OCI-LY7 (cell line): ENCODE measurements around the gene SPO11. TPM values are rescaled to one million over a fixed set of nuclear protein-coding genes. Genes with fewer than 3 reads are reported as not detected.
"Not testable (repeated sequence)": the region's sequence is repeated elsewhere in the genome, so short reads cannot be mapped to it uniquely, and the experiment has no call there.

Experiments used
- BruUV-seq: library from RNA; stranded (reverse); fragments of 400-500 nt; replicated peaks from 2 replicates; lab custom pipeline; 2021; lab: Mats Ljungman, UMichigan
- CTCF ChIA-PET: fragments of 300-600 bp; sonication (Branson Sonifier 250); formaldehyde crosslinking; loops from one replicate; lab custom pipeline; 2022; ENCODE audit warnings: antibody characterized with exemption; ENCODE audit not compliant: unreplicated experiment; lab: Charles Lee
- POLR2A ChIA-PET: fragments of 300-600 bp; sonication (Branson Sonifier 250); formaldehyde crosslinking; loops from one replicate; lab custom pipeline; 2022; ENCODE audit warnings: antibody characterized with exemption; lab: Charles Lee
- DNase-seq: peaks from one replicate; pipeline ENCODE4 v3.0.0-alpha.2; 2015; ENCODE audit warnings: low spot score
- H2AFZ ChIP-seq: fragments of 200-600 bp; sonication (generic), shearing (Covaris generic); 2 replicates; pipeline ENCODE4 v1.6.1; 2014; ENCODE audit warnings: mild to moderate bottlenecking, antibody characterized with exemption, low read length, moderate library complexity
- H3K27ac ChIP-seq: fragments of 200-600 bp; sonication (generic); 2 replicates; pipeline ENCODE4 v1.5.1; 2014; ENCODE audit warnings: mixed run types, low read depth, mild to moderate bottlenecking, moderate library complexity, low read length, inconsistent platforms; ENCODE audit not compliant: poor library complexity, severe bottlenecking
- H3K36me3 ChIP-seq: fragments of 200-600 bp; sonication (generic); 2 replicates; pipeline ENCODE4 v1.6.1; 2014; ENCODE audit warnings: mild to moderate bottlenecking, antibody characterized with exemption, low read length, moderate library complexity, mixed read lengths; ENCODE audit not compliant: insufficient read depth
- H3K4me1 ChIP-seq: fragments of 200-600 bp; sonication (generic); 2 replicates; pipeline ENCODE4 v1.5.1; 2014; ENCODE audit warnings: mild to moderate bottlenecking, low read length; ENCODE audit not compliant: insufficient read depth, poor library complexity, severe bottlenecking
- H3K4me2 ChIP-seq: fragments of 200-600 bp; sonication (generic); 2 replicates; pipeline ENCODE4 v1.6.1; 2014; ENCODE audit warnings: mild to moderate bottlenecking, low read length
- H3K4me3 ChIP-seq: fragments of 200-600 bp; sonication (generic); 2 replicates; pipeline ENCODE4 v1.5.1; 2014; ENCODE audit warnings: mild to moderate bottlenecking, low read depth, low read length; ENCODE audit not compliant: poor library complexity, severe bottlenecking
- H3K79me2 ChIP-seq: fragments of 200-600 bp; sonication (generic); 2 replicates; pipeline ENCODE4 v1.6.1; 2016; ENCODE audit warnings: low read depth, mild to moderate bottlenecking, low read length, moderate library complexity, mixed read lengths; ENCODE audit not compliant: insufficient read depth
- H3K9me2 ChIP-seq: fragments of 200-600 bp; sonication (generic); 2 replicates; pipeline ENCODE4 v1.6.1; 2016; ENCODE audit warnings: mild to moderate bottlenecking, low read length, mixed read lengths; ENCODE audit not compliant: insufficient read depth
- H3K9me3 ChIP-seq: fragments of 200-600 bp; sonication (generic); 2 replicates; pipeline ENCODE4 v1.6.1; 2014; ENCODE audit warnings: mild to moderate bottlenecking, mixed run types, low read length, mixed read lengths
- H4K20me1 ChIP-seq: fragments of 200-600 bp; sonication (generic); 2 replicates; pipeline ENCODE4 v1.6.1; 2014; ENCODE audit warnings: mild to moderate bottlenecking, antibody characterized with exemption, low read length, moderate library complexity, mixed read lengths; ENCODE audit not compliant: insufficient read depth
- CTCF ChIP-seq: fragments of 200-600 bp; sonication (generic); conservative IDR thresholded peaks from 2 replicates; pipeline ENCODE4 v1.5.1; 2014; ENCODE audit warnings: mild to moderate bottlenecking, antibody characterized with exemption, low read length, moderate library complexity, mixed read lengths
- EZH2phosphoT487 ChIP-seq: fragments of 200-600 bp; sonication (generic); IDR thresholded peaks from 2 replicates; pipeline ENCODE4 v1.6.1; 2018; ENCODE audit warnings: low read depth, borderline replicate concordance, mild to moderate bottlenecking, mixed run types, antibody characterized with exemption, low read length, moderate library complexity, mixed read lengths
- intact Hi-C: fragments of 100-400 bp; cut with micrococcal nuclease; formaldehyde crosslinking; loops from one replicate; pipeline ENCODE4 v1.10.0; 2022; ENCODE audit not compliant: unreplicated experiment
- total RNA-seq, 2 experiments: library from RNA; depleted of rRNA in 1 of 2; stranded (reverse); fragments of >200 nt in 1 of 2; shearing (Covaris generic) in 1 of 2; gene quantifications; 2 replicates each; pipeline ENCODE4 v1.2.3, GENCODE V29; 2014 to 2022

SPO11 gene
- total RNA-seq, 2 experiments from 2014 or later, result not detected

- ChIA-PET POLR2A (no interaction called here), CTCF (no interaction called here)
- no TSS peak for BruUV-seq
Measured at GRCh38 chr20:57347393-57347792, 17.8 kb downstream of the SPO11 start.

DNA sequence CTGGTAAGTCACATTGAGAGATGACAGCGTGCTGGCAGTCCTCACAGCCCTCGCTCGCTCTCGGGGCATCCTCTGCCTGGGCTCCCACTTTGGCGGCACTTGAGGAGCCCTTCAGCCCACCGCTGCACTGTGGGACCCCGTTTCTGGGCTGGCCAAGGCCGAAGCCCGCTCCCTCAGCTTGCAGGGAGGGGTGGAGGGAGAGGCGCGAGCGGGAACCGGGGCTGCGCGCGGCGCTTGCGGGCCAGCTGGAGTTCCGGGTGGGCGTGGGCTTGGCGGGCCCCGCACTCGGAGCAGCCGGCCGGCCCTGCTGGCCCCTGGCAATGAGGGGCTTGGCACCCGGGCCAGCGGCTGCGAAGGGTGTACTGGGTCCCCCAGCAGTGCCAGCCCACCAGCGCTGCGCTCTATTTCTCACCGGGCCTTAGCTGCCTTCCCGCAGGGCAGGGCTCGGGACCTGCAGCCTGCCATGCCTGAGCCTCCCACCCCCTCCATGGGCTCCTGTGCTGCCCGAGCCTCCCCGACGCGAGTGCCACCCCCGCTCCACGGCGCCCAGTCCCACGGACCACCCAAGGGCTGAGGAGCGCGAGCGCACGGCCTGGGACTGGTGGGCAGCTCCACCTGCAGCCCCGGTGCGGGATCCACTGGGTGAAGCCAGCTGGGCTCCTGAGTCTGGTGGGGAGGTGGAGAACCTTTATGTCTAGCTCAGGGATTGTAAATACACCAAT lies 18.8 kb downstream of the SPO11 start:
- H3K27ac ChIP-seq, H3K4me3 ChIP-seq, CTCF ChIA-PET, H3K9me3 ChIP-seq, DNase-seq, BruUV-seq, H2AFZ ChIP-seq, intact Hi-C loops, H3K4me2 ChIP-seq, H3K9me2 ChIP-seq: not testable (repeated sequence)
- POLR2A ChIA-PET, result interaction anchor here (0.6 to 1.3 kb wide), 4 partner anchors 15 to 253 kb away, joined by 3 to 7 read pairs (median 4); no protein-coding TSS in a partner anchor
- Histone ChIP-seq H3K36me3 (peaks cover 11% of the 10 kb centered on the region; the same call in 1 of the 2 replicates), H3K79me2 (peaks cover 23% of the 10 kb centered on the region), H4K20me1 (peaks cover 19% of the 10 kb centered on the region), H3K4me1 (peaks cover 15% of the 10 kb centered on the region)

More at GRCh38 chr20:57347393-57347792, 17.8 kb downstream of the SPO11 start:
- no peak overlapping the region for H3K4me3 ChIP-seq
- H2AFZ ChIP-seq, result no peak overlapping the region
- peaks cover 13% of the 10 kb centered on the region for H3K79me2 ChIP-seq
- intact Hi-C loops, result no loop called here
- no peak for TF ChIP-seq EZH2phosphoT487
- no peak for TF ChIP-seq CTCF
- no peak for DNase-seq
- H3K4me1 ChIP-seq, result peaks cover 8% of the 10 kb centered on the region
- no peaks in the 10 kb centered on the region for H3K9me3 ChIP-seq
- no peak overlapping the region for H3K4me2 ChIP-seq
- H3K36me3 ChIP-seq, result peaks cover under 1% of the 10 kb centered on the region; the same call in 1 of the 2 replicates
- peaks cover 9% of the 10 kb centered on the region; the same call in 1 of the 2 replicates for H4K20me1 ChIP-seq
- H3K27ac ChIP-seq, result no peak overlapping the region
- no peaks in the 10 kb centered on the region for H3K9me2 ChIP-seq

DNA sequence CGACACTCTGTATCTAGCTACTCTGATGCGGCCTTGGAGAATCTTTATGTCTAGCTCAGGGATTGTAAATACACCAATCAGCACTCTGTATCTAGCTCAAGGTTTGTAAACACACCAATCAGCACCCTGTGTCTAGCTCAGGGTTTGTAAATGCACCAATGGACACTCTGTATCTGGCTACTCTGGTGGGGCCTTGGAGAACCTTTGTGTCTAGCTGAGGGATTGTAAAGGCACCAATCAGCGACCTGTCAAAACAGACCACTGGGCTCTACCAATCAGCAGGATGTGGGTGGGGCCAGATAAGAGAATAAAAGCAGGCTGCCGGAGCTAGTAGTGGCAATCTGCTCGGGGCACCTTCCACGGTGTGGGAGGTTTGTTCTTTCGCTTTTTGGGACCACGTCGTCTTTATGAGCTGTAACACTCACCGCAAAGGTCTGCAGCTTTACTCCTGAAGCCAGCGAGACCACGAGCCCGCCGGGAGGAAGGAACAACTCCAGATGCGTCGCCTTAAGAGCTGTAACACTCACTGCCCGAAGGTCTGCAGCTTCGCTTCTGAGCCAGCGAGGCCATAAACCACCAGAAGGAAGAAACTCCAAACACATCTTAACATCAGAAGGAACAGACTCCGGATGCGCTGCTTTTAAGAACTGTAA lies 19.4 kb downstream of the SPO11 start:
- CTCF ChIA-PET, BruUV-seq, H3K4me3 ChIP-seq, H2AFZ ChIP-seq, H3K4me2 ChIP-seq, H3K9me2 ChIP-seq, DNase-seq, intact Hi-C loops, H3K9me3 ChIP-seq, H3K27ac ChIP-seq: not testable (repeated sequence)
- POLR2A ChIA-PET, result interaction anchor here (0.6 to 1.3 kb wide), 5 partner anchors 16 to 254 kb away, joined by 3 to 7 read pairs (median 3); no protein-coding TSS in a partner anchor
- Histone ChIP-seq H3K4me1 (peaks cover 15% of the 10 kb centered on the region), H4K20me1 (peaks cover 21% of the 10 kb centered on the region), H3K36me3 (peaks cover 17% of the 10 kb centered on the region), H3K79me2 (peaks cover 30% of the 10 kb centered on the region)
